Hematopoietic multipotent progenitor cell treated with erythropoietin and hydrocortisone succinate and interleukin-3 and kit ligand, for 4 days (in vitro differentiated cells): ENCODE data around the gene PTPMT1.
A peak's percentile ranks its signal among the peaks of the same experiment; 100 is the strongest.
"Not testable (repeated sequence)": the region's sequence is repeated elsewhere in the genome, so short reads cannot be mapped to it uniquely, and the experiment has no call there.

Experiments used
- DNase-seq: peaks from one replicate; pipeline ENCODE4 v3.0.0-alpha.2; 2015

Gene PTPMT1

GRCh38 chr11:47550288-47551047 is 14.9 kb upstream of the PTPMT1 start:
- DNase-seq: peak; percentile 25

GRCh38 chr11:47551086-47551485 is 14.3 kb upstream of the PTPMT1 start:
- peak; percentile 72 for DNase-seq

- DNase-seq: peak; percentile 50
Measured at GRCh38 chr11:47552056-47552565, 13.3 kb upstream of the PTPMT1 start.

GRCh38 chr11:47552566-47553405 is 12.6 kb upstream of the PTPMT1 start, which contains the start of gene CELF1:
Gene CELF1 (minus strand): TSS chr11:47553132. CDS start chr11:47499523, 53,609 bp downstream.
- peak; percentile 97 for DNase-seq

- DNase-seq: no peak
Measured at GRCh38 chr11:47553406-47553743, 12.0 kb upstream of the PTPMT1 start.

GRCh38 chr11:47557004-47557403 is 8.4 kb upstream of the PTPMT1 start:
- not testable (repeated sequence) for DNase-seq

- DNase-seq: no peak
Measured at GRCh38 chr11:47558695-47559094, 6.7 kb upstream of the PTPMT1 start.

GRCh38 chr11:47560426-47560825 is 5.0 kb upstream of the PTPMT1 start:
- no peak for DNase-seq

- DNase-seq: not testable (repeated sequence)
Measured at GRCh38 chr11:47562393-47562792, 3.0 kb upstream of the PTPMT1 start.

- DNase-seq: not testable (repeated sequence)
Measured at GRCh38 chr11:47564366-47564765, 1.0 kb upstream of the PTPMT1 start.

- DNase-seq: peak; percentile 20
Measured at GRCh38 chr11:47564933-47565339, 463 bp upstream of the PTPMT1 start.

GRCh38 chr11:47566149-47566698 is 825 bp downstream of the PTPMT1 start:
- DNase-seq: peak; percentile 51

GRCh38 chr11:47569646-47570045 is 4.2 kb downstream of the PTPMT1 start:
- no peak for DNase-seq

- DNase-seq: no peak
Measured at GRCh38 chr11:47570651-47571356, 5.4 kb downstream of the PTPMT1 start.

GRCh38 chr11:47571357-47571729 is 5.9 kb downstream of the PTPMT1 start:
- DNase-seq: no peak

GRCh38 chr11:47571895-47572294 is 6.5 kb downstream of the PTPMT1 start:
- no peak for DNase-seq

GRCh38 chr11:47572715-47573255 is 7.4 kb downstream of the PTPMT1 start:
- DNase-seq: no peak

GRCh38 chr11:47573321-47573720 is 7.9 kb downstream of the PTPMT1 start:
- DNase-seq: no peak

GRCh38 chr11:47577460-47578041 is 12.2 kb downstream of the PTPMT1 start:
- no peak for DNase-seq

- peak; percentile 95 for DNase-seq
Measured at GRCh38 chr11:47578524-47579494, 13.4 kb downstream of the PTPMT1 start, which contains the start of the genes KBTBD4 and NDUFS3. Gene KBTBD4 (minus strand): TSS chr11:47578970. CDS start chr11:47578951, 19 bp downstream. Gene NDUFS3 (plus strand): TSS chr11:47579074. CDS start chr11:47579092, 18 bp downstream.

GRCh38 chr11:47583844-47584243 is 18.4 kb downstream of the PTPMT1 start:
- no peak for DNase-seq
